ENCODE results near the gene C1QTNF8.

Gene C1QTNF8

DNA sequence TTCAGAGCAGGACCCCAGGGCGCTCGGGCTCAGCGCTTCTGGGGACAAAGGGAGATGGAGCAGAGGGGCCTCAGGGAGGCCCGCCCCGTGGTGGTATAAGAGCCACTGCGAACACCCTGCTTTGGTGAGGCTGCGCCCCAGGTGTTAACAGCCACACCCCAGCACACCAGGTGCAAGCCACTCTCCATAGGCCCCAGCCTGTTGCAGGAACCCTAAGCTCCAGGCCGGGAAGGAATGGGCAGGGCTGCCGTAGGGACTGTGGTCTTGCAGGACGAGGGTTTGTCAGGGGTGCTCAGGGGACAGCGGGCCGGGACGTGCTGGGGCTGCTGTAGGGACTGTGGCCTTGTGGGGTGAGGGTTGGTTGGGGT, 40.5 kb downstream of the C1QTNF8 start:
- DNase-seq = no peak

DNA sequence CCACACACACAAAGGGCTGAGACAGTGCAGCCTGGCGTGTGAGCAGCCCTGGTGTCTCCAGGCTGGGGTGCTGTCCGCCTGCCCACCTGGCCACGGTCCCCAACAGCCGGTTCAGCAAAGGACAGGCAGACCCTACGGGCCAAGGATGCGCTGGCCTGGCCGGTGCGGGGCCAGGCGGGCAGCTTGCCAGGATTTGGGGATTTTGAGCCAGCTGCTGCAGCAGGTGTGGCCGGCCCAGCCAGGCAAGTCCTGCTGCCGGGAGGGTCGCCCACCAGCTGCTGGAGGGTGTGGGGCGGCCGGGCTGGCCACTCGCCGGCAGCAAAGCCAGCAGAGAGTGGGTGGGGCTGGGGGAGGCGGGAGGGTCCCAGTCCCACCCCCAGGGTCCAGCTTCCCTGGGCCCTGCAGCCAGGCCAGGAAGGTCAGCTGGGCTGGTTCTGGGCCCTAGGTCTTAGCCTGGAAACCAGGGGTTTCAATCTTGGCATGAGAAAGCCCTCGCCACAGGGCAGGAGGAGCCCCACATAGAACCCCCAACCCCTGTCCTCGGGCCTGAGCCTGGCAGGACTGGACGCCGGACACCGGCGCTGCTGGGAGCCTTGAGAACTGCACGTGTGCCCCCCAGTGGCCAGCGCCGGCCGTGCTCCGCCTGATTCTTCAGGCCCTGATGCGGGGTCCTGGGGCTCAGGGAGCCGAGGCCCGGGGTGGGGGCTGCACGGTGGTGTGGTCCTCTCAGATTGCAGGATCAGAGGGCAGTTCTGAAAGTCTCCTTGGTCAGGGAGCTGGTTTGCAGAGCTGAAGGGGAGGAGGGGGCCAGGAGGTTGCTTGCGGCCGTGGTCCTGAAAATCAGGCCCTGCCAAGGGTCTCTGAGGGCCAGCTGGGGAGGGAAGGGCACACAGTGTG, 41.1 kb downstream of the C1QTNF8 start:
- peak; percentile 74 for DNase-seq

DNA sequence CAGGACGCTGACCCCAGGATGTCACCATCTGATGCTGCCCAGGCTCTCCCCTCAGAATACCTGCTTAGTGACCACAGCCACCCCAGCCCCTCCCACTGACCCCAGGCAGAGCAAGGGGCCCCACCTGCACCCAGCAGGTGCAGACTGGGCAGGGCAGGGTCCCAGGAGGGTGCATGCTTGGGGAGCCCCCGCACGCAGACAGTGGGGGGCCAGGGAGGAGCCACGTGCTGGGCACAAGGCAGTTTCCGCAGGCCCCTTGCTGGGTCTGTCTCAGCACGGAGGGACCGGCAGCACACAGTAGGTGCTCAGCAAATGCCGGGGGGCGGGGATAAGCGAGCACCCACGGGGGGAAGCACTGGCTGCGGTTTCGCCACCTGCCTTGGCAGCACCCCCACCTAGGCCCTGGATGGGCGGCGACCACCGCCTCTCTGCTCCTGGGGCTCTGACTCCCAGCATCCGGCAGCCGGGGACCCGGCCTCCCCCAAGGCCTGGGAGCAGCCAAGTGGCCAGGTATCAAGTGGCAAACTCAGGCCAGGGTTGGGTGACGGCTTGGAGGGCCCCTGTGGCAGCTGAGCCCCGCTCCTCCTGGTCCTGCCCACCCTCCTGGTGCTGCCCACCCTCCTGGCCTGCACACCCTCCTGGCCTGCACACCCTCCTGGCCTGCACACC, 42.2 kb downstream of the C1QTNF8 start:
- no peak for DNase-seq

DNA sequence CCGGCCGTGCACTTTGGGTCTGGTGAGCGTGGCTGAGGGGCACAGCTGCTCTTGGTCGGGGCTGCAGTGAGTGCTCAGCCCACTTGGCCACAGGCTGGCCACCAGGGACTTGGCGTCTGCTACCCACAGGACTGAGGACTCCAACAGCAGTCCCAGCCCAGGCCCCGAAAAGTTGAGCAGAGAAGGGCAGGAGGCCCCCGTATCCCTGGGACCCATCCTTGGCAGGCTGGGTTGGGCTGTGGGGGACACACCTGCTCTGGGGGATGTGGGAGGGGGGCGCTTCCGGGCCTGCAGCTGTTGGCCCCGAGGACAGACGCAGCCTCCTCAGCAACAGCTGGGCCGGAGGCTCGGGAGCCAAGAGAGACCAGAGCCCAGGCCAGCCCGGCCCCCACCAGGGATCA, 42.9 kb downstream of the C1QTNF8 start:
- peak; percentile 69 for DNase-seq

DNA sequence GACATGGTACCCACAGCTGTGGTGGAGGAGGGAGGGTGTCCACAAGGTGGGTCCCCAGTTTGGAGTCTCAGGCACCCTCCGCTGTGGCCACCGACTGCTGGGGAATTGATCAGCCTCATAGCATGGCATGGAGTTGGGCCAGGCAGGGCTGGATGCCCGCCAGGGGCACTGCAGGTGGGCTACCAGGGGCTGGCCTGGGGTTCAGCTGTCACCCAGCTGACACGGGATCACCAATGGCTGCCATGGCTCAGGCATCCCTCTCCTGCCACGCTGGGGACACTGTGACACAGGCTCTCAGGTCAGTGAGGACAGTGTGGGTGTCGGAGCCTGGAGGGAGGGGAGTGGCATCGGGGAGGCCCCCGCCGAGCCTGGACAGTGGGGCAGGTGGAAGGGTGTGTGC, 43.3 kb downstream of the C1QTNF8 start:
- no peak for DNase-seq

DNA sequence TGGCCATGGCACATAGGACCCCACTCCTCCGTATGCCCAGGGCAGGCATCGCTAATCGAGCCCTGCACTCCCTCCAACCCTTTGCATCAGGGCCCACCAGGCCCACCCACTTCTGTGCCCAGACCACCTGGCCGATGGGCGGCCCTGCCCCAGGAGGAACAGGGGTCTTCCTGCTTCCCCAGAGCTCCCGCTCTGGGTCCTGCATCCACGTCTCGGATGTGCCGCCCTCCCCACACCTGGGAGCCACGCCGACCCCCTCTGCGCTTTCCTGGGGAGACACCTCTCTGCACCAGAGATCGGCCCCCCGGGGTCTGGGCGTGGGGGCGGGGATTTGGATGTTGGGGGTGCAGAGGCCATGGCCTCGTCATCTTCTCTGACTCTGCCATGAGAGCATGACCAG, 44.6 kb downstream of the C1QTNF8 start:
- no peak for DNase-seq

DNA sequence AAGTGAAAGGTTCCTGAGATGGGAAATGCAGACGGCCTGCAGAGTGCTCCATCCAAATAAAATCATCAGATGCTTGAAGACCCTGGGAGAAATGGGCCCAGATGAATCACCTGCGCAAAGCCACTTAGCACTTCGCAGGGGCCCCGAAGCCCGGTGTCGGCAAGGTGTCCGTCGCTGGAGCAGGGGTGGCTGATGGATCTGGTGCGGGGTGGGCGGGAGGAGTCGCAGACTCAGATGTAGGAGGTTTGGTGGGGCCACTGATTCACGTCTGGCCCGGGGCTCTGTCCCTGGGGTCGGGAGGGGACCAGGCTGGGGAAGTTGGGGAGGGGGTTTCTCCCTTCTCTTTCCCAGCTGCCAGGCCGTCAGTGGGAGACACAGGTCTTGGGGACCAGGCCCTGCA, 45.1 kb downstream of the C1QTNF8 start:
- no peak for DNase-seq

DNA sequence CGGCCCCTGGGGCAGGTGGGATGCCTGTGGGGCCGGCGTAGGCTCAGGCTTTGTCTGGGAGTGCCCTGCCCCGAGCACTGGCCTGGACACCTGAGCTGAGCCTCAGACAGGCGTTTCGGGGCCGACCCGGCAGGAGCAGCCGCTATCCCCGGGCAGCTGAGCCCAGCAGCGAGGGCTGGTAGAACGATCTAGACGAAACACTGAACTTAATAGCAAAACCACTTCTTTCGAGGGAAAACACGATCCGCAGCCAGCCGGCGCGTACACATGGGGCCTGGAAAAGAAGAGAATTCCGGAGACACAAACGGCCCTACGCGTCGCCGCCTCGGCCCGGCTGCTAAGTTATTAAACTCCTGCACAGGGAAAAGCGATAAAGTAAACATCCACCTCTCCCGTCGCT, 45.5 kb downstream of the C1QTNF8 start:
- DNase-seq = peak; percentile 78

DNA sequence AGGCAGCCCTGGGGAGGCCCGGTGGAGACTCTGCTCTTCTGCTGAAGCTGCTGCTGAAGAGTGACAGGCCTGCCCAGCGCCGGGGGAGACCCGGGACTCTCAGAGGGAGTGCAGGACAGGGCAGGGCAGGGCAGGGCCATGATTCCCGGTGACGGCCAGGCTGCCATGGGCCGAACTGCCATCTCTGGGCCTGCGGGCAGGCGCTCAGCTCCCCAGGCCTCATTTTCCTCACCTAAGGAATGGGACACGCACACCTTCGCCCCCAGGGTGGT, 46.1 kb downstream of the C1QTNF8 start:
- DNase-seq = no peak

DNA sequence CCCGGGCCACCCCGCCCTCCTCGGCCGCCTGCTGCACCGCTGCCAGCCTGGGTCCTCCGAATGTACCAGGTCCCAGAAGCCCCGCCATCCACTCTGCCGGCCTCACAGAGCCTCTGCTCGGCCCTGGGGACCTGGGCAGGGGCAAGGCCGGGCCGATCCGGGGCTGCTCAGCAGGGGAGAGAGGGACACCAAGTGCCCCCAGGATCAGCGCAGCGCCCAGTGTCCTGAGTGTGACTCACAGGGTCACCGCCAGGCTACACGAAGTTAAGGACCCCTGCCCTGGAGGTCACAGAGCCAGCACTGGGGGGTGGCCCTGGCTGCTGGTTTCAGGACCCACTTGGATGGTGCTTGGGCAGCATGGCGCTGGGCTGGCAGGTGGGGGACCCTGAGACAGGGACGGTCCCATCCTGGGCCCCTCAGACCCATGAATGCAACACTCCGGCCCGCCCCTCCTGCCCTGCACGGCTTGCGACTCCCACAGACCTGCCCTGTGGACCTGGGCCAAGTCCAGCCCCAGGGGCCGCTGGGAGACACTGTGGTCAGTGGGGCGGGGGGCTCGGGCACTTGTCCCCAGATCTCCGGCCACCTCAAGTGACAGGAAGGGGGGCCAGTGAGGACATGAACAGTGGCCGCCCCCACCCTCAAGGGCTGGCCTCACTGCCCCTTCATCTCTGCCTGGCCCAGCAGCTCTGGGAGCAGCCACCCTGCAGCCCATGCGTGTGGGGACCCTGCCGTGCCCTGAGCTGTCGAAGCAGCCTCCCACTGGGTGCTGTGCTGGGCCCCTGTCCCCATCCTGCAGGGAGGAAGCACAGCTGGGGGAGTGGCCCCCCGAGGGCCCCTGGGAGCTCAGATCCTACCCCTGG, 46.7 kb downstream of the C1QTNF8 start:
- DNase-seq = no peak

DNA sequence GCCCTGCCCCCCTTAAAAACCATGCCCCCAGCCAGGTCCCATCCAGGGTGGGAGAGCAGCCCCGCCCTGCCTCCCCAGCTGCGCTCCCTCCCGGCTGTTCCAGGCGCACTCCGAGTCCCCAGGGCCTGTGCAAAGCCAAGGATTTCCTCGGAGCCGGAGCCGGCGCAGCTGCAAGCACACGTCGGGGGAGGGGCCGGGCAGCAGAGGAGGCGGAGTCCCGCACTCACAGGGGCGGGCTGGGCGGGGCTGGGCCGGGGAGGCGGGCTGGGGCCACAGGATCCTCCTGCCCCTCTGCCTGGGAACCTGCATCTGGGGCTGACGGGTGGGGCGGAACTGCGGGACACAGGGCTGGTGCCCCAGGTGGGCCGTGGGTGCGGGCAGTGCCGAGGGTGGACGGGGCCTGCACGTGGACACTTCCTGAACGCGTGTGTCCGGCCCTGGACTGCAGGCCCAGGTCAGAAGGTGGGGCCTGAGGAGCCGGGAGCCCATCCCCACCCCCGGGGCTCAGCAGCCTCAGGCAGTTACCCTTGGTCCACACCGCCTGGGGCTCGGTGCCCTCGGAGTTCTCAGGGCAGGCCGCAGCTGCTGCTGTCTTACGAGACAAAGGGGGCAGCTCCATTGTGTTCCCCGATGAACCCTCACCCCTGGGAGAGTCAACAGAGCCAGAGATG, 47.5 kb downstream of the C1QTNF8 start:
- DNase-seq = peak; percentile 89

DNA sequence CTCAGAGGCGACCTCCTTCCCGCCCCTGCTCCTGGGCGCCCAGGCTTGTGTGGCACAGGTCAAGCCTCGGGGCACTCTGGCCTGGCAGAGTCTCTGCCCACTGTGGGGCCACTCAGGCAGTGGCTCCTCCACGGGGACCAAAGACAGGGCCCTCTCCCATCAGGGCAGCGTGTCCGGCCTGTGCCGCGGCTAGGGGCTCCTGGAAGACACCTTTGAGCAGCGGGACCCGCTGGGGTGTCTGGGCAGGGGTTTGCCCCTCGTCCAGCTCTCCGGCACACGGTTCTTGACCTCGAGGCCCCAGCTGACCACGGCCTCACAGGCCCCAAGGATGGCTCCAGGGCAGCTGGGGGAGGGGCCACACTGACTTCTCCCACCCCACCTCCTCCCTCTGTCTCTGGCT, 48.2 kb downstream of the C1QTNF8 start:
- no peak for DNase-seq

DNA sequence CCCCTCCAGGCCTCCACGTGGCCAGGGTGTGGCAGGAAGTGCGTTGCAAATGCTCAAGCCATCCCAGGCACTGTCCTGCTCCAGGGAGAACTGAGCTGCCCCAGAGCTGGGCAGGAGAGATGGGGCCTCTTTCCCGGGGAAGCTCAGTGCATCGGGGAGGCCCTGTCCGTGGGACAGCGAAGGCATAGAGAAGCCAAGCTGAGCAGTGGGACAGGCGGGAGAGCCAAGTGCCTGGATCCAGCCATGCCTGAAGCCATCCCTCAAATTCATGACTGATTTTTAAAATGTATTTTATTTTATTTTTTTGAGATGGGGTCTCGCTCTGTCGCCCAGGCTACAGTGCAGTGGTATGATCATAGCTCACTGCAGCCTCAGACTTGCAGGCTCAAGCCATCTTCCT, 48.9 kb downstream of the C1QTNF8 start:
- no peak for DNase-seq

DNA sequence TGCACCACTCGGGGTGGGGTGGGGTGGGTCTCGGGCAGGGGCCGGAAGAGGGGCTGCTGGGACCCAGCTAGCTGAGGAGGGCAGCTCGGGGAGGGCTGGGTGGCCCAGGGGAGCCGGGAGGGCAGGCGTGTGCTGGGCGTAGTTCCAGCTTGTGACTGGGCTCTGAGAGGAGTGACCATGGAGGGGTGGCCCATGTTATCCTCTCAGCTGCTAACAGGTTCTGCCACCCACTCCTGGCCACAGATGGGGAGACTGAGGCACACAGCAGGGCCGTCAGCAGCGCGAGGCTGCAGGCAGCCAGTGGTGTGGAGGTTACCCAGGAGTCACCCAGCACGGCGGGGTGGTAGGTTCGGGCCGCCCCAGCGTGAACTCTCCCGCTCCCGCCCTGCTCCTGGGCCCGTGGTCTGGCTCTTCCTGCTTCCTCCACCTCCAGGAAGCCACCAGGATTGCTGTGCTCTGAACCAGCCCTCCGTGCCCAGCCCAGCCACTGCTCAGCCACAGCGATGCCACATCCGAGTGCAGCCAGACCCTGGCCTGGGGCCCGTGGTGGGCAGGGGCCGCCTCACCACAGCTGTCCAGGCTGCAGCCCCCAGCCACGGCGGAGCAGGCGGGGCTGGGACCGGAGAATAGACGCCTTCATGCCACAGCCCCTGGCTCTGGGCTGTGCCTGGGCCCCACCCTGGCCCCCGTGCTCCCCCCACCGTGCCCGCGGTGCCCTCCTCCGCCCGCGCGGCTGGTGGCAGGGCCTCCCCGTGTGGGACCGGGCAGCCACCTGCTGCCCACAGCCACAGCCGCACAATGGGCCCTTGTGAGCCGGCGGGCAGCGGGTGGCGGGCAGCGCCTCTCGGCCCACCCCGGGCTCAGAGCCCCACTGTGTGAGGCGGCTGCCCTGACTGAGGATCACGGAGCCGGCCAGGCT, 49.8 kb downstream of the C1QTNF8 start:
- DNase-seq = peak; percentile 68

DNA sequence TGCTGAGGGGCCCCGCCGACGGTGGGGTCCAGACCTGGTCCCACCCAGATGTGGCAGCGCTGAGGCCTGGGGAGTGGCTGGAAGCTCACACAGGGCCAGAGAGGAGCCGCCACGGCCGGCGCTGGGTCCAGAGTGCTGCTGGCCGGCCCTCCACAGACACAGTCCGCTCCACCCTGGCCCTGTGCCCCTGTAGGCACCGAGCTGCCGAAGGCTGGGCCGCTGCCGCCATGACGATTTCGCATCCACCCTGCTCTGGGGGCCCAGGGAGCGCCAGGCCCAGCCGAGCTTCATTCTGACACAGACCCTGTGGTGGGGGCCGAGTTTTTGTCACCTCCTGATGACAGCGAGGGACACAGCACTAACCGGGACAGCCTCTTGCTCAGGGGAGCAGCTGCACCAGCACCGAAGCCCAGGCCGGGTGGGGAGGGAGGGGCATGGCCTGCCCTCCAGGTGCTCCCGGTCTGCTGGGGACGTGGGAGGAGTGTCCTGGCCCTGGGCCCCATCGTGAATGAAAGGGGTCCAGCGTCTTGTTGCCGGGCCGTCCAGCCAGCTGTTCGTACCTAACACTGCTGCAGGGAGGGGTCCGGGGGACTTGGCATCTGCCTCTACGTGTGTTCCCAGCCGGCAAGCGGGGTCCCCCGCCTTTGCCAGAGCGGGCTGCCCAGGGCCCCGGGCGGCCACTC, 50.6 kb downstream of the C1QTNF8 start:
- DNase-seq = peak; percentile 86

DNA sequence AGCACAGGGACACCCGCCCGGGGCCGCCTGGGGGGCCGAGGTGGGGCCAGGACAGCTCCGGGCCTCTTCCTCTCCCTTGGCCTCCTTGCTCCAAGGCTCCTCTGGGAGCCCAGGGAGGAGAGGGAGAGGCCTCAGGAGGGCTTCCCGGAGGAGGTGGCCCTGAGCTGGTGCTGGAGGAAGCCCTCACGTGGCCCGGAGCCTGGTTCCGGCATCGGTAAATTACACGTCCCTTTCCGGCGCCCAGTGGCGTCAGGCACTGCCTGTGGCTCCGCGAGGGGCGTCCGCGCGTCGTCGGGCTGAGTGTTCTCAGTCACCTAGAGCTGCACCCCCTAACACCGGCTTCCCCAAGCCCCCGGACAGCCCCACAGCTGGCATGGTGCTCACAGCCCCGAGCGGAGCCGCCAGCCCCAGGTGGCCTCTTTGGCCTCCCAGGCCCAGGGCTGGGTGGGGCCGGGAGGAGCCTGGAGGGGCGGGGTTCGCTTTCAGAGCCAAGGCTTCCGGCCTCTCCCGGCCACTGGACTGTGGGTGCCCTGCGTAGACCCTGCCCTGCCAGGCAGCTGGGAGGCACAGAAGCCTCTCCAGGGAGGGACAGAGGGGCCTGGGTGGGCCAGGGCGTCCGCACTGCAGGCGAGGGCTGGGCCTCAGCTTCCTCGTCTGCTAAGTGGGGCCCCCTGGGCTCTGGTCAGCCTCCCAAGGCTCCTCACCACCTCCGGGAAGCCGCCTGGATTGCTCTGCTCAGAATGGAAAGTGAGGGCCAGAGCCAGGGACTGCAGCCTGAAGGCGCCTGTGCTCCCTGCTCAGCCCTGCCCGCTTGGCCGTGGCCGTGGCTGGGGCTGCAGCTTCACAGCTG, 51.4 kb downstream of the C1QTNF8 start:
- DNase-seq = no peak

DNA sequence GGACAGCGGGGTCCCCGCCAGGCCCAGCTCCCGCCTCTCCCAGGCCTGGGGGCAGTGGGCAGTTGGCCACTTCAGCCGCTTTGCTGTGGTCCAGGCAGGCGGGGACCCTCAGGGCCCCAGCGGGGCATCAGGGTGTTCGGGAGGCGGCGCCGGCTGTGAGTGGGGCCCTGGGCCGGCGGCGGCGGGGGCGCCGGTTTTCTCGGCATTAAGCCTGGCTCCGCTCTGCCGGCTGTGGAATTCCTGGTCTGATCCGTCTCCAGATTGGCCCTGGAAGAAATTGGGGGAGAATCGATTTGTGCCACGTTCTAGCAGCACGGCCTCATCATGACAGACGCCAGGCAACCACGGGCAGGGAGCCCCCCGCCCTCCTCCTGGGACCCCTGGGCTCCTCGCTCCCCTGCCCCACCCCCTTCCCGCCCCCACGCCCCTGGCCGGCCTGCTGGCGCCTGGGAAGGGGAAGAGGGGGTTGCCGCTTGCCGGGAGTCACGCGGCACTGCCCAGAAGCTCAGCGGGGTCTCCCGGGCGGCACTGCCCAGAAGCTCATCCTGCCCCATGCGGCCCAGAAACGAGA, 52.1 kb downstream of the C1QTNF8 start:
- peak; percentile 82 for DNase-seq

DNA sequence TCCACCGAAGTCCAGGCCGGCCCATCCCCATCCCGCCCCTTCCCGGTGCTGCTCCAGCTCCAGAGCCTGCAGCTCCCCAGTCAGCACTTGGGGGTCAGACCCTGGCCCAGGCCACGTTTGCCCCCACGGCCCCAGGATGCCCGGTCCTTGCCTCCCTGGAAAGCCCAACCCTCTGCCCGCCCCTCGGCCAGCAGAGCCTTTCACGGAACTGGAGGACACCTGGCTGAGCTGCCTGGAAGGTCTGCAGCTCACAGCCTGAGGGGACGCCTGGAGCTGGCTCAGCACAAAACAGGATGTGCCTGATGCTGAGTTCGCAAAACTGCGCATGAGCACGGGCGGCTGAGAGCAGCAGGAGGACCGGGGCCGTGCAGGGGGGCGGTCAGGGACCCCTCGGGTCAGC, 53.2 kb downstream of the C1QTNF8 start:
- peak; percentile 76 for DNase-seq

DNA sequence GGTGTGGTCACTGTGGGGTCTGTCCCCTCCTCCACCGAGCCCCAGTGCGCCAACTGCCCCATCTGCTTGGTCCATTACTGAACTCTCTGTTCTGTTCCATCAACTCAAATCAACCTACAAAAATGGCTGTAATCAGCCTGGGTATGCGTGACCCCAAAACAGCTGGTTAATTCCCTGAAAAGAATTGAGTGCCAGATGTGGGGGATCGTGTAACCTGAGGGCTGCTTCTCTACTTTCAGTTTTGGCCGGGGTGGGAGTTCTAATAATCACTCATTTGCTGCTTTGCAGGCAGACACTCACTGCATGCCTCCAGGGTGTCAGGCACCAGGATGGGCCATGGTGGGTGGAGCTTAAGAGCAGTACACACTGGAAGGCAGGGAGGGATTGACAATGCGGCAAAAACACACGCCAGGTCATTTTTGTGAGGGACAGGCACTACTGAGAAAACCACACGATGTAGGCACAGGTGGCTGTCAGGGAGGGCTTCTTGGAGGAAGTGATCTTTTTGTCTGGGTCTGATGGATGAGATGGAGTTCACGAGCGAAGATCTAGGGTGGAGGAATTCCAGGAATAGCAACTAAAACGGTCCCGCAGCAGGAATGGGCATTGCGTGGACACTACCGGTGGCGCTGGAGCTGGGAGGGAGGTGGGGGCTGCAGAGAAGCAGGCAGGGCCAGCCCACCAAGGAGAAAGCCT, 53.8 kb downstream of the C1QTNF8 start:
- no peak for DNase-seq

All from left hindlimb (tissue), 1 donor.